Skeletal muscle satellite cell (primary cell): ENCODE data around the gene FMNL1.

Experiments used
- H3K27me3 ChIP-seq: 2 replicates; pipeline ENCODE4 v1.7.0; 2013; ENCODE audit warnings: low read length; ENCODE audit not compliant: control insufficient read depth, insufficient read depth
- H3K36me3 ChIP-seq: 2 replicates; pipeline ENCODE4 v1.7.0; 2013; ENCODE audit warnings: mild to moderate bottlenecking, control low read depth, low read length; ENCODE audit not compliant: insufficient read depth
- H3K4me1 ChIP-seq: 2 replicates; pipeline ENCODE4 v1.7.0; 2013; ENCODE audit warnings: low read length; ENCODE audit not compliant: control insufficient read depth, insufficient read depth
- H3K4me2 ChIP-seq: 2 replicates; pipeline ENCODE4 v1.7.0; 2013; ENCODE audit warnings: mild to moderate bottlenecking, low read length
- H3K4me3 ChIP-seq: 2 replicates; pipeline ENCODE4 v1.7.0; 2013; ENCODE audit warnings: low read length
- H3K9ac ChIP-seq: 2 replicates; pipeline ENCODE4 v1.7.0; 2013; ENCODE audit warnings: mild to moderate bottlenecking, low read depth, low read length, moderate library complexity
- H3K9me3 ChIP-seq: replicated peaks from 2 replicates; pipeline ENCODE4 v1.7.0; 2013; ENCODE audit warnings: mild to moderate bottlenecking, control low read depth, low read length

FMNL1 gene

DNA sequence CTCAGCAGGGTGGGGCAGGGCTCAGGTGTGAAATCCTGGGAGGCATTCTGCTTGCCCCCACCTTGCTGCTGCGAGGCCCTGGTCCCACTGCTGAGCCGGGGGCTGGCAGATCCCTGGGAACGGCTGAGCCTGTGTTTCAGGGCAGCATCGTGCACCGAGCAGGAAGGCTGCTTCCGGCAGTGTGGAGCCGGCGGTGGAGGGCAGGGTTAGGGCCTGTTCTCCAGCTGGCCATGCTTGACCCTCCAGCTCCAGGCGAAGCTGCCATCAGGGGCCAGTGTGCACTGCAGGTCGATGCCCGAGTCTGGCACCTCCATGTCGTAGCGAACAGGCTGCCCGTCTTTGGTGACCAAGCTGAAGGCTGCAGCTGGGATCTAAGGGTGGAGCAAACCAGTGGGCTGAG, 42.7 kb downstream of the FMNL1 start:
- no peak overlapping the region for H3K4me3 ChIP-seq
- no peak overlapping the region for H3K9ac ChIP-seq
- H3K4me2 ChIP-seq: no peak overlapping the region
- peaks cover 66% of the 10 kb centered on the region for H3K36me3 ChIP-seq
- H3K4me1 ChIP-seq: peaks cover 50% of the 10 kb centered on the region
- H3K27me3 ChIP-seq: no peaks in the 10 kb centered on the region
- H3K9me3 ChIP-seq: no peaks in the 10 kb centered on the region

DNA sequence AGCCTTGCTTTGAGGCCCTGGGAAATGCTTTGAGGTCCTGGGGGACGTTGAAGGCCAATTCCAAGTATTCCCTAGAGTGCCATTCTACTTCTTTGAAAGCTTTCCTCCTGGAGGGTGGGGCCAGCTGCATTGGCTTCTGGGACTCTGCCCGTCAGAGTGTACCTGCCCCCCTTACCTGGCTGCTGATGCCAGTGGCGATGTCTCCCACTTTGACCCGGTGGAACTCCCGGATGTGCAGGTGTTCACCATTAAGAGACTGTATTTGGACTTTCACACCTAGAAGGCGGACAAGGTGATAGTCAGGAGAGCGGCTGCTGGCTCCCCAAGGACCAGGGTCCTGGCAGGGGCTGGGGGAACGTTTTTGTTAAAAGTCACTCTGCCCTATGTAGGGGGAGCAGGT, 43.3 kb downstream of the FMNL1 start:
- Histone ChIP-seq H3K36me3 (peaks cover 71% of the 10 kb centered on the region), H3K4me1 (peaks cover 50% of the 10 kb centered on the region), H3K27me3 (no peaks in the 10 kb centered on the region), H3K9ac (no peak overlapping the region), H3K4me2 (no peak overlapping the region), H3K9me3 (no peaks in the 10 kb centered on the region), H3K4me3 (no peak overlapping the region)

DNA sequence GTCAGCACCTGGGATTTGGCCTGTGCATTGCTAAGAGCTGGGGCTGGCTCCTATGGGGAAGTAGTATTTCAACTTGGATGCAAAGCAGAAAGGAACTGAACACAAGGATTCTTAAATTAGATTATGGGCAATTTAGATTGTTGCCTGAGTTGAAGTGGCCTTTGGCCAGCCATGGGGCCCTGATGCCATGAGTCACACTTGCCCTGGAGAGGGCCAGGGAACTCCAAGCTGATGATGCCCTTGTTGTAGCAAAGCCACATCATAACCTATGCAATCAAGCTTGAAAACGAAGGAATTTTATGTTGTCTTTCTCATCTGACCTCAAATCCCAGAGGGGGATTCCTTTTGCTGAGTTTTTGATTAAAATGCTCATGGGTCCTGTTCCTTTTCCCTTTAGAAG, 44.1 kb downstream of the FMNL1 start:
- no peak overlapping the region for H3K4me3 ChIP-seq
- H3K4me2 ChIP-seq: peak overlapping the region; percentile 28
- peaks cover 50% of the 10 kb centered on the region for H3K4me1 ChIP-seq
- no peaks in the 10 kb centered on the region for H3K27me3 ChIP-seq
- no peak overlapping the region for H3K9ac ChIP-seq
- H3K36me3 ChIP-seq: peaks cover 79% of the 10 kb centered on the region
- H3K9me3 ChIP-seq: no peaks in the 10 kb centered on the region

- Histone ChIP-seq H3K4me1 (peaks cover 47% of the 10 kb centered on the region), H3K27me3 (no peaks in the 10 kb centered on the region), H3K4me3 (no peak overlapping the region), H3K9ac (peak overlapping the region; percentile 25), H3K9me3 (no peaks in the 10 kb centered on the region), H3K36me3 (peaks cover 83% of the 10 kb centered on the region), H3K4me2 (peak overlapping the region; percentile 28)
Measured at GRCh38 chr17:45266372-45266926, 44.8 kb downstream of the FMNL1 start.

DNA sequence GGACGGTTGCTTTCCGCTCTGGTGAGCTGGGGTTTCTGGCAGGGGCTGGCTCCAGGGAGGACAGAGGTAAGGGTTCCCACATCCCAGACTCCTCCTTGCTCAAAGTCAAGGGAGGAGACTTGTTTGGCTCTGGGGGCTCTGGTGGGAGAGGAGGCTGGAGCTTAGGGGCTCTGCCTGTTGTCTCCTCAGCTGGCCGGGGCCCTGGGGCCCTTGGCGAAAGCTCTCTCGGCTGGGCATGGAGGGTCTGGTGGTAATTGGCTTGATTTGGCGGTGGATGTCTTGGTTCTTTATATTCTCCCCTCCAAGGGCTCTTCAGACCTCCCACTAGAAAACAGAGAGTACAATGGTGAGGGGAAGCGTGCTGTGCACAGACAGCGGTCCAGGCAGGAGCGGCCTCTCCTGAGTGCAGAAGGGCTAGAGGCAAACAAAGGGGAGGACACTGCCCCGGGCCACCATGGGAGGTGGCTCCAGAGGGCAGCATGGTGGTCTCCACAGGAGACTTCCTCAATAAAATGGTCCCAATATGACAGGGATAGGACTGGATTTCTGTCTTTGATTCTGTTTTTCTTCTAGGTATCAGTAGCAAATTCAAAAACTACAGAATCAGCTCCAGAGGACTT, 45.9 kb downstream of the FMNL1 start:
- Histone ChIP-seq H3K9ac (no peak overlapping the region), H3K36me3 (peaks cover 88% of the 10 kb centered on the region), H3K4me1 (peaks cover 36% of the 10 kb centered on the region), H3K27me3 (no peaks in the 10 kb centered on the region), H3K4me2 (no peak overlapping the region), H3K9me3 (no peaks in the 10 kb centered on the region), H3K4me3 (no peak overlapping the region)

DNA sequence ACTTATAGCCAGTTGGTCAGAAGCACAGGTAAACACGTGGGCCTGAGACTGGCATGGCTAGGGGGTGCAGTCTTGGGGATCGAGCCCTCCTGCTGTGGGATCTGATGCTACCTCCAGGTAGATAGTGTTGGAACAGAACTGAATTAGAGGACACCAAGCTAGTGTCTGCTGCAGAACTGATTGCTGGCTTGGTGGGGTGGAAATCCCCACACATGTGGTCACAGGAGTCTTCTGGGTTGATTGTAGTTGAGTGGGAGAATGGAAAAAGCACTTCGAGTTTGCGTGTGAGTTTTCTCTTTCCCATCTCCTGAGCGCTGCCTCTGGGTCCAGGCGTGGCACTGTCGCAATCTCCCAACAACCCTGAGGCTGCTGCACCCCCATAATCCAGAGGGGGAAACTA, 48.2 kb downstream of the FMNL1 start:
- H3K9ac ChIP-seq: no peak overlapping the region
- no peak overlapping the region for H3K4me3 ChIP-seq
- H3K36me3 ChIP-seq: peaks cover 86% of the 10 kb centered on the region
- H3K27me3 ChIP-seq: no peaks in the 10 kb centered on the region
- H3K4me1 ChIP-seq: peaks cover 37% of the 10 kb centered on the region
- H3K4me2 ChIP-seq: no peak overlapping the region
- H3K9me3 ChIP-seq: no peaks in the 10 kb centered on the region

GRCh38 chr17:45270828-45271418, 49.2 kb downstream of the FMNL1 start:
- Histone ChIP-seq H3K4me3 (no peak overlapping the region), H3K27me3 (no peaks in the 10 kb centered on the region), H3K4me1 (peaks cover 41% of the 10 kb centered on the region), H3K36me3 (peaks cover 82% of the 10 kb centered on the region), H3K4me2 (no peak overlapping the region), H3K9ac (no peak overlapping the region), H3K9me3 (no peaks in the 10 kb centered on the region)

DNA sequence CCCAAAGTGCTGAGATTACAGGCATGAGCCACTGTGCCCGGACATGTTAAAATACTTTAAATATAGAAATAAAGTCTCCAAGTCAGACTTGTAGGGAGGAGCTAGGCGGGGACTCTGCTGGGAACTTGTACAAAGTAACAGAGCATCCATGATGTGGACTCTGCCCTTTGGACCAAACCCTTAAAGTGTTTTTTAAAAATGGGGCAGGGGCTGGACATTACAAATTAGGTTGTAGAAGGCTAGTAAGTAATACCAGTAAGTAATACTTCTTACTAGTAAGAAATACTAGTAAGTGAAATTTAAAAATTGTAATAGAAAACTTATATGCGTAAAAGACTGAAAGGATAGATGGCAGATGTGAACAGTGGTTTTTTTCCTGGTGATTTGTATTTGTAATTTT, 49.9 kb downstream of the FMNL1 start:
- Histone ChIP-seq H3K9me3 (no peaks in the 10 kb centered on the region), H3K4me2 (no peak overlapping the region), H3K4me1 (peaks cover 39% of the 10 kb centered on the region), H3K4me3 (no peak overlapping the region), H3K9ac (no peak overlapping the region), H3K36me3 (peaks cover 76% of the 10 kb centered on the region), H3K27me3 (no peaks in the 10 kb centered on the region)

DNA sequence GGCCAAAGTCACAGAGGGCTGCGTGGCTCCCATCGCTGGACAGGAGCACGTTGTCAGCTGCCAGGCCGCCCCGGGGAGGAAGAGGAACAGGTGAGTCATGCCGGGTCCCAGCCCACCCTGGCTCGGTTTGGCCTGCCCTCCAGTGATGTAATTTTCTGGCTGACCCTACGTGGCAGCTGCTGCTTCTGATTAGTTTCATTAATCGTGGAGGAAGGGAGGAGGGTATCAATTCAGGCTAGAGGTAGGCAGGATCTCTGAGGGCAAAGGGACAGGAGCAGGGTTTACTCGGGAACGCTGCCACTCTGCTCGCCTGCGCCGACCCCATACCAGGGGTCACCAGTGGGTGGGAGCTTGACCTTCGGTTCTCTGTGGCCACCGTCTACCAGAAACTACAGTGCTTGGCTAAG, 51.9 kb downstream of the FMNL1 start:
- Histone ChIP-seq H3K4me2 (no peak overlapping the region), H3K4me1 (peaks cover 43% of the 10 kb centered on the region), H3K9ac (peak overlapping the region; percentile 19), H3K36me3 (peaks cover 62% of the 10 kb centered on the region), H3K9me3 (no peaks in the 10 kb centered on the region), H3K27me3 (no peaks in the 10 kb centered on the region), H3K4me3 (no peak overlapping the region)

DNA sequence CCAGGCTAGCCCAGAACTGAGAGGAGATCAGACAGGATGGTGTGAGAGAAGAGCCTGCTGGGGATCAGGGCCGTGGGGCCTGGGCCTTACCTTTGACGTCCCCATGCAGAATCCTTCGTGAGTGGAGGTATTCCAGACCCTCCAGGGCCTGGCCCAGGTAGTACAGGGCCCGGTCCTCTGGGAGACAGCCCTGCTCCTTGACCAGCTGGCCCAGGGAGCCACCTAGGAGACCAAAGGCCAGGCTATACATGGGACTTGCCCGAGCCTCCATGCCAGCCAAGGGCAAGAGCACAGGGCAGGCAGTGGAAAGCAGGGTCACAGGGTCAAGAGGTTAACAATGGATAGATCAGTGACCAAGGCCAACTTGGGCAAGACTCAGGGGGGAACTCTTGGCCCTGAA, 52.3 kb downstream of the FMNL1 start:
- Histone ChIP-seq H3K9ac (peak overlapping the region; percentile 19), H3K9me3 (no peaks in the 10 kb centered on the region), H3K4me2 (no peak overlapping the region), H3K27me3 (no peaks in the 10 kb centered on the region), H3K4me3 (no peak overlapping the region), H3K36me3 (peaks cover 60% of the 10 kb centered on the region), H3K4me1 (peaks cover 48% of the 10 kb centered on the region)

- no peak overlapping the region for H3K4me3 ChIP-seq
- no peaks in the 10 kb centered on the region for H3K27me3 ChIP-seq
- no peaks in the 10 kb centered on the region for H3K9me3 ChIP-seq
- H3K4me2 ChIP-seq: no peak overlapping the region
- H3K36me3 ChIP-seq: peaks cover 49% of the 10 kb centered on the region
- H3K9ac ChIP-seq: no peak overlapping the region
- H3K4me1 ChIP-seq: peaks cover 48% of the 10 kb centered on the region
Measured at GRCh38 chr17:45276031-45276430, 54.3 kb downstream of the FMNL1 start.
